Measurements from ENCODE around the gene PCSK9.

- TF ChIP-seq CTCF (IDR thresholded peaks at IDR 0.05) (no peak), POLR2A (IDR thresholded peaks at IDR 0.05) (no peak)
These were observed 22.5 kb downstream of the PCSK9 start for GRCh38 chr1:55061706-55062321.
